BJ (cell line): ENCODE measurements around the gene ZNF614. TPM values are rescaled to one million over a fixed set of nuclear protein-coding genes. Genes with fewer than 3 reads are reported as not detected.

Experiments
- CTCF ChIA-PET: fragments of 350-600 bp; formaldehyde crosslinking; extraction: SDS; loops from one replicate; lab custom pipeline; 2021; ENCODE audit warnings: antibody characterized with exemption, inconsistent platforms; lab: Yijun Ruan, JAX
- POLR2A ChIA-PET: fragments of 300-600 bp; sonication (Branson Sonifier 250); formaldehyde crosslinking; extraction: SDS; loops from one replicate; lab custom pipeline; 2021; ENCODE audit warnings: antibody characterized with exemption; lab: Charles Lee
- DNase-seq: peaks from one replicate; pipeline ENCODE4 v3.0.0-alpha.2; 2011; ENCODE audit warnings: low read depth
- H3K27me3 ChIP-seq: 2 replicates; pipeline ENCODE4 v1.6.0; 2011; ENCODE audit warnings: low read length; ENCODE audit not compliant: control insufficient read depth, insufficient read depth
- H3K36me3 ChIP-seq: 2 replicates; pipeline ENCODE4 v1.5.1; 2011; ENCODE audit warnings: low read length; ENCODE audit not compliant: control insufficient read depth, insufficient read depth
- H3K4me3 ChIP-seq: 2 replicates; pipeline ENCODE4 v1.5.1; 2011; ENCODE audit warnings: low read depth, mild to moderate bottlenecking, control low read depth, low read length
- polyA plus RNA-seq: library from polyadenylated mRNA; depleted of rRNA; stranded (reverse); fragments of >200 nt; gene quantifications from 2 replicates; pipeline ENCODE4 v1.2.3, GENCODE V29; 2011; rRNA removed
- TF ChIP-seq, protein P1 (sequence below): IDR thresholded peaks from 2 replicates; pipeline ENCODE4 v1.5.1; 2011; ENCODE audit warnings: low read depth, mild to moderate bottlenecking, control low read depth, inconsistent platforms, low read length, moderate library complexity; ENCODE audit not compliant: insufficient read depth

The ZNF614 gene
- polyA plus RNA-seq, 1 experiment = 4.3 TPM

DNA sequence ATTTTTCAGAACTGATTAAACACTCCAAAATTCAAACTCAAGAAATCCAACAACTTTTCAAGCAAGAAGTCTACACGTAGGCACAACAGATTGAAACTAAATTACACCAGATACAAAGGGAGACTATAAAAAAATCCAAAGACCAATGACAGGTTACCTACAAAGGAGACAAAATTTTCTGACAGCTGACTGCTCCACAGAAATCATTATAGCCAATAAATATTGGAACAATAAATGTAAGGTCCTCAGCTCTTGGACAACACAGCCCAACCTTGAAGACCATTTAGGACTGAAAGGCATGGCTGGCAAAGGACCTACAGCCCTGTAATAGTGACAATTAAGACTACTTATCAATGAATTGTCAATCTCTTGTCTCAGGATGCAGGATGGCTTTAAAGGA lies 57.5 kb downstream of the ZNF614 start:
- H3K27me3 ChIP-seq = no peaks in the 10 kb centered on the region
- ChIA-PET POLR2A (no interaction called here), CTCF (no interaction called here)
- TF ChIP-seq, protein P1, sequence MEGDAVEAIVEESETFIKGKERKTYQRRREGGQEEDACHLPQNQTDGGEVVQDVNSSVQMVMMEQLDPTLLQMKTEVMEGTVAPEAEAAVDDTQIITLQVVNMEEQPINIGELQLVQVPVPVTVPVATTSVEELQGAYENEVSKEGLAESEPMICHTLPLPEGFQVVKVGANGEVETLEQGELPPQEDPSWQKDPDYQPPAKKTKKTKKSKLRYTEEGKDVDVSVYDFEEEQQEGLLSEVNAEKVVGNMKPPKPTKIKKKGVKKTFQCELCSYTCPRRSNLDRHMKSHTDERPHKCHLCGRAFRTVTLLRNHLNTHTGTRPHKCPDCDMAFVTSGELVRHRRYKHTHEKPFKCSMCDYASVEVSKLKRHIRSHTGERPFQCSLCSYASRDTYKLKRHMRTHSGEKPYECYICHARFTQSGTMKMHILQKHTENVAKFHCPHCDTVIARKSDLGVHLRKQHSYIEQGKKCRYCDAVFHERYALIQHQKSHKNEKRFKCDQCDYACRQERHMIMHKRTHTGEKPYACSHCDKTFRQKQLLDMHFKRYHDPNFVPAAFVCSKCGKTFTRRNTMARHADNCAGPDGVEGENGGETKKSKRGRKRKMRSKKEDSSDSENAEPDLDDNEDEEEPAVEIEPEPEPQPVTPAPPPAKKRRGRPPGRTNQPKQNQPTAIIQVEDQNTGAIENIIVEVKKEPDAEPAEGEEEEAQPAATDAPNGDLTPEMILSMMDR = no peak
- peaks cover 22% of the 10 kb centered on the region for H3K36me3 ChIP-seq
- H3K4me3 ChIP-seq = no peak overlapping the region
- DNase-seq = no peak

DNA sequence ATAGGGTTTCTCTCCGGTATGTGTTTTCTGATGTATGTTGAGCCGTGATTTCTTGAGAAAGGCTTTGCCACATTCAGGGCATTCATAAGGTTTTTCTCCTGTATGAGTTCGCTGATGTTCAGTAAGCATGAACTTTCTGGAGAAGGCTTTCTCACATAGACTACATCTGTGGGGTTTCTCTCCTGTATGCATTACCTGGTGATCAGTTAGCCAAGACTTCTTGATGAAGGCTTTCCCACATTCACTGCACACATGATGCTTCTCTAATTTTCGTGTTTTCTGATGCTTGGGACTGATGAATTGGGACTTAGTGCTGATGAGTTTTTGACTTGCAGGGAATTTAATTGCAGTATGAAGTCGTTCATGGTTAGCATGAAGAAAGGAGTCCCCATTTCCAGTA lies 62.6 kb downstream of the ZNF614 start:
- TF ChIP-seq, protein P1 = no peak
- no peak for DNase-seq
- CTCF ChIA-PET = no interaction called here
- H3K36me3 ChIP-seq = peaks cover 23% of the 10 kb centered on the region
- H3K27me3 ChIP-seq = no peaks in the 10 kb centered on the region
- H3K4me3 ChIP-seq = no peak overlapping the region
- POLR2A ChIA-PET = no interaction called here

Other genes with a start within 250 kb of the ZNF614 start
- not detected in 2 replicates for gene FPR3, start 233.2 kb downstream of the ZNF614 start, polyA plus RNA-seq
- gene ZNF577, start 140.4 kb downstream of the ZNF614 start, polyA plus RNA-seq = 4.6 and 8.3 TPM in 2 replicates
- 2.5 and 4.5 TPM in 2 replicates for gene ZNF649, start 123.4 kb downstream of the ZNF614 start, polyA plus RNA-seq
- 5.1 and 6.6 TPM in 2 replicates for gene ZNF613, start 100.9 kb downstream of the ZNF614 start, polyA plus RNA-seq
- 5.5 and 8.0 TPM in 2 replicates for gene ZNF350, start 41.5 kb downstream of the ZNF614 start, polyA plus RNA-seq
- gene ZNF615, start 20.2 kb downstream of the ZNF614 start, polyA plus RNA-seq = 3.8 and 6.2 TPM in 2 replicates
- gene ZNF432, start 20.5 kb upstream of the ZNF614 start, polyA plus RNA-seq = 1.9 and 4.4 TPM in 2 replicates
- gene ZNF841, start 67.4 kb upstream of the ZNF614 start, polyA plus RNA-seq = 4.8 and 6.7 TPM in 2 replicates
- 2.6 and 3.1 TPM in 2 replicates for gene ZNF616, start 111.6 kb upstream of the ZNF614 start, polyA plus RNA-seq
- gene ZNF836, start 143.2 kb upstream of the ZNF614 start, polyA plus RNA-seq = 1.5 and 2.0 TPM in 2 replicates
- 146 and 269 TPM in 2 replicates for gene PPP2R1A, start 161.7 kb upstream of the ZNF614 start, polyA plus RNA-seq
- 4.2 and 7.9 TPM in 2 replicates for gene ZNF766, start 241.2 kb upstream of the ZNF614 start, polyA plus RNA-seq